H1 (cell line): Measurements from ENCODE around the gene AKAP12. TPM values are rescaled to one million over a fixed set of nuclear protein-coding genes. Genes with fewer than 3 reads are reported as not detected.

Experiments
- CTCF ChIA-PET: fragments of 300-600 bp; sonication (Branson Sonifier 250); formaldehyde crosslinking; loops from one replicate; lab custom pipeline; 2021; ENCODE audit not compliant: partially characterized antibody; lab: Charles Lee
- POLR2A ChIA-PET: fragments of 300-600 bp; sonication (Branson Sonifier 250); formaldehyde crosslinking; loops from one replicate; lab custom pipeline; 2021; ENCODE audit warnings: inconsistent platforms; ENCODE audit not compliant: partially characterized antibody; lab: Charles Lee
- DNase-seq, 2 experiments: peaks; one replicate each; pipeline versions ENCODE4 v3.0.0 to v3.0.0-alpha.2; 2010 to 2022; ENCODE audit warnings: low spot score in 2 of 2, low read depth in 1 of 2, mixed read lengths in 1 of 2
- FAIRE-seq: peaks from 2 replicates; lab custom pipeline; 2011; peaks lifted over from hg19 to GRCh38; lab: Jason Lieb, UNC
- H2AFZ ChIP-seq: 2 replicates; pipeline ENCODE4 v1.8.1; 2012; ENCODE audit warnings: low read length, inconsistent platforms
- H2AK5ac ChIP-seq: 2 replicates; pipeline ENCODE4 v1.6.1; 2013; ENCODE audit warnings: low read depth, low read length
- H2BK120ac ChIP-seq: replicated peaks from 2 replicates; pipeline ENCODE3; 2013; ENCODE audit warnings: low read depth, low read length, inconsistent platforms
- H2BK12ac ChIP-seq: 2 replicates; pipeline ENCODE4 v1.6.1; 2013; ENCODE audit warnings: low read depth, low read length
- H2BK15ac ChIP-seq: 2 replicates; pipeline ENCODE4 v1.6.1; 2013; ENCODE audit warnings: low read length
- H2BK20ac ChIP-seq: 2 replicates; pipeline ENCODE4 v1.6.1; 2013; ENCODE audit warnings: low read length
- H2BK5ac ChIP-seq: 2 replicates; pipeline ENCODE4 v1.6.1; 2013; ENCODE audit warnings: low read depth, low read length
- H3K14ac ChIP-seq: 2 replicates; pipeline ENCODE4 v1.6.1; 2013; ENCODE audit warnings: inconsistent platforms; ENCODE audit not compliant: insufficient read length
- H3K18ac ChIP-seq: 2 replicates; pipeline ENCODE4 v1.6.1; 2013; ENCODE audit warnings: low read length; ENCODE audit errors: extremely low read depth
- H3K23ac ChIP-seq: 2 replicates; pipeline ENCODE4 v1.6.1; 2013; ENCODE audit warnings: inconsistent platforms; ENCODE audit not compliant: insufficient read length
- H3K23me2 ChIP-seq: 2 replicates; pipeline ENCODE4 v1.6.1; 2013; ENCODE audit warnings: low read depth, low read length
- H3K27ac ChIP-seq: 2 replicates; pipeline ENCODE4 v1.6.1; 2011; ENCODE audit warnings: low read depth, low read length, inconsistent platforms
- H3K27me3 ChIP-seq, 4 experiments: replicated peaks in 1 of 4; 1 replicate in 1 of 4; 2 replicates in 3 of 4; pipeline versions ENCODE4 v1.6.1 to v1.8.1; 2011 to 2013; ENCODE audit warnings: low read length in 3 of 4, mild to moderate bottlenecking in 3 of 4, inconsistent platforms in 2 of 4, mixed read lengths in 2 of 4, moderate library complexity in 1 of 4; ENCODE audit not compliant: control insufficient read depth in 3 of 4, insufficient read depth in 3 of 4; ENCODE audit errors: extremely low read depth in 1 of 4
- H3K36me3 ChIP-seq, 4 experiments: 2 replicates each; pipeline versions ENCODE4 v1.6.1 to v1.8.1; 2011 to 2013; ENCODE audit warnings: mild to moderate bottlenecking in 4 of 4, low read length in 3 of 4, moderate library complexity in 2 of 4, control low read depth in 1 of 4, inconsistent platforms in 1 of 4; ENCODE audit not compliant: insufficient read depth in 4 of 4, control insufficient read depth in 2 of 4
- H3K4ac ChIP-seq: replicated peaks from 2 replicates; pipeline ENCODE3; 2013; ENCODE audit warnings: low read length, low read depth, mixed read lengths, inconsistent platforms; ENCODE audit not compliant: insufficient read length
- H3K4me1 ChIP-seq, 4 experiments: replicated peaks in 1 of 4; 1 replicate in 1 of 4; 2 replicates in 3 of 4; pipeline versions ENCODE4 v1.6.1 to v1.8.1; 2011 to 2013; ENCODE audit warnings: low read length in 3 of 4, inconsistent platforms in 2 of 4, mixed read lengths in 1 of 4; ENCODE audit not compliant: insufficient read depth in 4 of 4, control insufficient read depth in 3 of 4
- H3K4me2 ChIP-seq, 2 experiments: 2 replicates each; pipeline versions ENCODE4 v1.6.1 to v1.8.1; 2011 to 2013; ENCODE audit warnings: low read depth in 2 of 2, low read length in 2 of 2, control low read depth in 1 of 2, inconsistent platforms in 1 of 2, mild to moderate bottlenecking in 1 of 2; ENCODE audit not compliant: insufficient read depth in 1 of 2
- H3K4me3 ChIP-seq, 4 experiments: fragments of 200-600, 300-600 bp in 1 of 4; sonication (generic), shearing (Covaris generic), sonication (Bioruptor Twin) in 1 of 4; 2 replicates each; pipeline versions ENCODE4 v1.5.1 to v1.8.1; 2011 to 2016; ENCODE audit warnings: low read length in 4 of 4, low read depth in 3 of 4, control low read depth in 2 of 4, inconsistent platforms in 2 of 4, mild to moderate bottlenecking in 2 of 4, mixed read lengths in 1 of 4, moderate library complexity in 1 of 4; ENCODE audit not compliant: insufficient read depth in 2 of 4; ENCODE audit errors: extremely low read depth in 1 of 4
- H3K56ac ChIP-seq: replicated peaks from 2 replicates; pipeline ENCODE3; 2013; ENCODE audit warnings: low read depth, mild to moderate bottlenecking, mixed read lengths, low read length, inconsistent platforms; ENCODE audit not compliant: insufficient read length
- H3K79me1 ChIP-seq: 2 replicates; pipeline ENCODE4 v1.6.1; 2013; ENCODE audit warnings: low read depth, low read length, control low read depth
- H3K79me2 ChIP-seq, 2 experiments: 2 replicates each; pipeline versions ENCODE4 v1.6.1 to v1.8.1; 2012 to 2013; ENCODE audit warnings: low read length in 2 of 2, mild to moderate bottlenecking in 2 of 2, inconsistent platforms in 1 of 2; ENCODE audit not compliant: insufficient read depth in 2 of 2, control insufficient read depth in 1 of 2
- H3K9ac ChIP-seq, 4 experiments: replicated peaks in 1 of 4; 1 replicate in 1 of 4; 2 replicates in 3 of 4; pipeline versions ENCODE4 v1.6.1 to v1.8.1; 2011 to 2013; ENCODE audit warnings: low read depth in 3 of 4, low read length in 3 of 4, control low read depth in 2 of 4, mild to moderate bottlenecking in 2 of 4, moderate library complexity in 2 of 4, inconsistent platforms in 1 of 4; ENCODE audit errors: extremely low read depth in 1 of 4
- H3K9me3 ChIP-seq, 2 experiments: 2 replicates each; pipeline versions ENCODE4 v1.6.1 to v1.8.1; 2012 to 2013; ENCODE audit warnings: mild to moderate bottlenecking in 2 of 2, moderate library complexity in 2 of 2, control low read depth in 1 of 2, inconsistent platforms in 1 of 2, low read depth in 1 of 2, low read length in 1 of 2, mixed read lengths in 1 of 2; ENCODE audit not compliant: insufficient read depth in 2 of 2
- H4K20me1 ChIP-seq, 2 experiments: replicated peaks in 1 of 2; 2 replicates each; pipeline versions ENCODE3 to v1.8.1; 2011 to 2013; ENCODE audit warnings: inconsistent platforms in 2 of 2, low read length in 2 of 2, mild to moderate bottlenecking in 1 of 2; ENCODE audit not compliant: insufficient read depth in 2 of 2, control insufficient read depth in 1 of 2
- H4K5ac ChIP-seq: 2 replicates; pipeline ENCODE4 v1.6.1; 2013; ENCODE audit warnings: low read length, low read depth, mixed read lengths, inconsistent platforms; ENCODE audit not compliant: insufficient read length
- H4K8ac ChIP-seq: 2 replicates; pipeline ENCODE4 v1.8.0; 2013; ENCODE audit warnings: mild to moderate bottlenecking, moderate library complexity, low read length, inconsistent platforms; ENCODE audit not compliant: insufficient read depth; ENCODE audit errors: extremely low read depth
- H4K91ac ChIP-seq: replicated peaks from 2 replicates; pipeline ENCODE3; 2013; ENCODE audit warnings: low read length, mixed read lengths, inconsistent platforms; ENCODE audit not compliant: insufficient read length
- CBX8 ChIP-seq: fragments of 300-800, 300-1000 bp; sonication (generic); IDR thresholded peaks from 2 replicates; pipeline ENCODE4 v1.7.1; 2016; ENCODE audit warnings: low read depth, low read length, borderline replicate concordance
- GTF2F1 ChIP-seq: IDR thresholded peaks from 2 replicates; pipeline ENCODE4 v1.6.1; 2012; ENCODE audit warnings: low read depth, low read length, improper control_type of control experiment, borderline replicate concordance
- HDAC6 ChIP-seq: IDR thresholded peaks from one replicate; pipeline ENCODE4 v1.7.1; 2012; ENCODE audit warnings: low read depth, mild to moderate bottlenecking, inconsistent platforms, low read length, moderate library complexity
- KDM5A ChIP-seq: fragments of 200-600 bp; IDR thresholded peaks from 2 replicates; pipeline ENCODE4 v1.7.1; 2012; ENCODE audit warnings: mild to moderate bottlenecking, low read length, inconsistent platforms, mixed read lengths
- POLR2AphosphoS5 ChIP-seq: IDR thresholded peaks from 2 replicates; pipeline ENCODE4 v1.6.1; 2011; ENCODE audit warnings: low read depth, low read length
- SIN3A ChIP-seq, 2 experiments: IDR thresholded peaks in 1 of 2; conservative IDR thresholded peaks in 1 of 2; 2 replicates each; pipeline ENCODE4 v1.6.1; 2011 to 2012; ENCODE audit warnings: low read length in 2 of 2, improper control_type of control experiment in 1 of 2, low read depth in 1 of 2, mild to moderate bottlenecking in 1 of 2
- SUZ12 ChIP-seq: fragments of 200-600 bp; sonication (generic); IDR thresholded peaks from 2 replicates; pipeline ENCODE4 v1.6.1; 2012; ENCODE audit warnings: mild to moderate bottlenecking, inconsistent platforms, low read length, moderate library complexity, mixed read lengths
- TCF12 ChIP-seq: IDR thresholded peaks from 2 replicates; pipeline ENCODE4 v1.6.1; 2011; ENCODE audit warnings: low read depth, mild to moderate bottlenecking, low read length
- YY1 ChIP-seq: IDR thresholded peaks from 2 replicates; pipeline ENCODE4 v1.6.1; 2011; ENCODE audit warnings: low read depth, mild to moderate bottlenecking, low read length
- ZNF274 ChIP-seq: IDR thresholded peaks from 2 replicates; pipeline ENCODE4 v1.7.0; 2012; ENCODE audit warnings: low read length, borderline replicate concordance; ENCODE audit errors: extremely low read depth
- WGBS, 2 experiments: shearing (Covaris generic) in 1 of 2; methylation state at CpG; one replicate each; pipeline versions ENCODE4 v1.1.6 to v1.1.7; 2013 to 2015; ENCODE audit warnings: low lambda C conversion rate in 2 of 2, mixed read lengths in 2 of 2, inconsistent platforms in 1 of 2, low coverage in 1 of 2, missing lambda C conversion rate in 1 of 2; ENCODE audit not compliant: insufficient replicate concordance in 2 of 2, insufficient coverage in 1 of 2, insufficient read length in 1 of 2; ENCODE audit errors: extremely low coverage in 1 of 2, missing lambda C conversion rate in 1 of 2; 5-methylcytosine and 5-hydroxymethylcytosine counted together
- polyA plus RNA-seq, 7 experiments: library from polyadenylated mRNA; depleted of rRNA in 3 of 7; stranded (reverse) in 5 of 7; unstranded in 2 of 7; fragments of >200 nt in 5 of 7; fragments of 200-250 nt in 2 of 7; gene quantifications; 1 replicate in 5 of 7; 2 replicates in 1 of 7; 4 replicates in 1 of 7; pipeline versions ENCODE4 v1.2.1 to v1.2.3, GENCODE V29; 2011 to 2013; ENCODE audit warnings: missing spikeins in 2 of 7, mixed read lengths in 2 of 7
- total RNA-seq: library from RNA; stranded (reverse); fragmentation: NEBNext Ultra II Directional; extraction: Animal tissue kit (Norgen Biotek cat#: 25700); gene quantifications from 2 replicates; pipeline ENCODE4 v1.2.1, GENCODE V29; 2021
- TF ChIP-seq, protein P1 (sequence below): IDR thresholded peaks from 2 replicates; pipeline ENCODE4 v1.6.1; 2012; ENCODE audit warnings: inconsistent platforms

The AKAP12 gene
- total and polyA plus RNA-seq, 2 of the 8 experiments (the other 6 are each of a cell fraction or from before 2014, with no cell fraction given): 14.6 to 79.2 TPM

GRCh38 chr6:151372164-151372563 lies 132.4 kb downstream of the AKAP12 start:
- WGBS, 2 experiments: 90% methylated on average over 5 of the region's 5 CpGs; no CpG with 5 or more reads in 1 of the 2 experiments
- Histone ChIP-seq H3K56ac (no peak overlapping the region), H2BK20ac (no peak overlapping the region), H2BK120ac (no peak overlapping the region), H3K4me1 (peaks cover 0 to 9% (median 4%) of the 10 kb centered on the region in 4 experiments; a peak in 3 of 7 replicates)
- TF ChIP-seq ZNF274: no peak
- no peak for TF ChIP-seq SUZ12
- TF ChIP-seq, protein P1, sequence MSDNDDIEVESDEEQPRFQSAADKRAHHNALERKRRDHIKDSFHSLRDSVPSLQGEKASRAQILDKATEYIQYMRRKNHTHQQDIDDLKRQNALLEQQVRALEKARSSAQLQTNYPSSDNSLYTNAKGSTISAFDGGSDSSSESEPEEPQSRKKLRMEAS: no peak
- TF ChIP-seq SIN3A (conservative IDR thresholded peaks at IDR 0.05 in 1 of 2, IDR thresholded peaks at IDR 0.05 in 1 of 2; ENCODE audit: low read depth in 1 of 2, low read length in 2 of 2): no peak
- TF ChIP-seq TCF12: no peak
- TF ChIP-seq YY1: no peak
- no peak for TF ChIP-seq CBX8
- no peak for TF ChIP-seq POLR2AphosphoS5
- TF ChIP-seq KDM5A: no peak
- TF ChIP-seq HDAC6: no peak
- no peak for TF ChIP-seq GTF2F1
- TF ChIP-seq, all 59 proteins: peak for 0
- H3K18ac ChIP-seq: no peak overlapping the region
- H3K27me3 ChIP-seq: no peaks in the 10 kb centered on the region
- H3K79me1 ChIP-seq: peaks cover 6% of the 10 kb centered on the region; the same call in 1 of the 2 replicates
- no peak overlapping the region for H2BK15ac ChIP-seq
- no peak overlapping the region for H3K23ac ChIP-seq
- CTCF ChIA-PET: interaction anchor here (1.2 to 1.3 kb wide), 2 partner anchors 42 to 358 kb away, joined by 3 to 6 read pairs; no protein-coding TSS in a partner anchor
- H2AFZ ChIP-seq: no peak overlapping the region
- DNase-seq (peak in 1 of 2 experiments; percentile 30), FAIRE-seq (no peak)
- no peak overlapping the region for H4K5ac ChIP-seq
- H3K79me2 ChIP-seq: peaks cover 0 to 37% of the 10 kb centered on the region in 2 experiments; a peak in 2 of 4 replicates
- no peak overlapping the region for H2BK12ac ChIP-seq
- H3K9ac ChIP-seq: no peak overlapping the region
- no peak overlapping the region for H4K8ac ChIP-seq
- no peak overlapping the region for H4K91ac ChIP-seq
- POLR2A ChIA-PET: no interaction called here
- no peak overlapping the region for H3K27ac ChIP-seq
- H3K9me3 ChIP-seq: no peaks in the 10 kb centered on the region
- no peak overlapping the region for H2AK5ac ChIP-seq
- H3K4ac ChIP-seq: no peak overlapping the region
- H3K4me3 ChIP-seq: no peak overlapping the region
- no peak overlapping the region for H3K14ac ChIP-seq
- peaks cover 0 to 16% (median 0%) of the 10 kb centered on the region in 4 experiments; a peak in 4 of 8 replicates for H3K36me3 ChIP-seq
- no peak overlapping the region for H3K4me2 ChIP-seq
- no peaks in the 10 kb centered on the region for H3K23me2 ChIP-seq
- H2BK5ac ChIP-seq: no peak overlapping the region
- peaks cover 0 to 3% of the 10 kb centered on the region in 2 experiments for H4K20me1 ChIP-seq
